ENCODE measurements around the gene NDUFS5.
"Not testable (repeated sequence)": the region's sequence is repeated elsewhere in the genome, so short reads cannot be mapped to it uniquely, and the experiment has no call there.

NDUFS5 gene

DNA sequence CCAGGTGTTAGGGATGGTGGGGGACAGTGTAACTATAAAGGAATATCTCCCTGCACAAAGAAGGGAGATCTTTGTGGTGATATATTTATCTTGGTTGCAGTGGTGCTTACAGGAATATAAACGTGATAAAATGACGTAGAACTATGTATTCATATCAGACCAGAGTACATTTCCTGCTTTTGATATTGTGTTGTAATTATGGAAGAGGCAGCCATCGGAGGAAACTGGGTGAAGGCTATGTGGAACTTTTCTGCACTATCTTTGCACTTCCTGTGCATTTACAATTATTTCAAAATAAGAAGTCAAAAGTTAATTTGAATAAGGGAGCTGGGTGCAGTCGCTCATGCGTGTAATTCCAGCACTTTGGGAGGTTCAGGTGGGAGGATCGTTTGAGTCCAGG, 37.6 kb downstream of the NDUFS5 start:
- no peak for DNase-seq (ENCODE audit: low spot score)

- DNase-seq (ENCODE audit: low spot score): no peak
These were observed 39.4 kb downstream of the NDUFS5 start for GRCh38 chr1:39065542-39065941.

- DNase-seq (ENCODE audit: low spot score): not testable (repeated sequence)
These were observed 42.1 kb downstream of the NDUFS5 start for GRCh38 chr1:39068227-39068626.

DNA sequence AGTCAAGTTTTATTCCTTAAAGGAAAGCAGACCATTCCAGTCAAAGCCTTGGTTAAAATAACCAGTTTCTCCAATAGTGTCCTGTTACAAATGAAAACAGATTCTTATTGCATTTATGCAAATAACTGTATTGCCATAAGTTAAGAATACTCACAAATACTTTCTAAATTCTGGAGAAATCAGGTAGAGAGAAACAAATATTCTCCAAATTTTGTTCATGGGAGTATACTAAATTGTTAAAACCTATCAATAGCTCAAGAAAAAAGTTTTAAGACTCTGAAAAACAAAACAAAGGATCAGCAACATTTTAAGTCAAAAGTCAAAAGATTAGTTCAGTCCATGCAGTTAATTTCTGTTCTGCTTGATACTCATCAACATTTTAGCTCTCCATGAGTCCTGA, 45.4 kb downstream of the NDUFS5 start:
- DNase-seq (ENCODE audit: low spot score): not testable (repeated sequence)

GRCh38 chr1:39076127-39076798, 50.1 kb downstream of the NDUFS5 start:
- DNase-seq (ENCODE audit: low spot score): peak; percentile 57

- no peak for DNase-seq (ENCODE audit: low spot score)
These were observed 50.6 kb downstream of the NDUFS5 start for GRCh38 chr1:39076799-39077148.

GRCh38 chr1:39080269-39080826, 54.2 kb downstream of the NDUFS5 start:
- no peak for DNase-seq (ENCODE audit: low spot score)

GRCh38 chr1:39080831-39081270, 54.7 kb downstream of the NDUFS5 start:
- DNase-seq (ENCODE audit: low spot score): no peak

- DNase-seq (ENCODE audit: low spot score): no peak
These were observed 55.3 kb downstream of the NDUFS5 start for GRCh38 chr1:39081271-39082009.

DNA sequence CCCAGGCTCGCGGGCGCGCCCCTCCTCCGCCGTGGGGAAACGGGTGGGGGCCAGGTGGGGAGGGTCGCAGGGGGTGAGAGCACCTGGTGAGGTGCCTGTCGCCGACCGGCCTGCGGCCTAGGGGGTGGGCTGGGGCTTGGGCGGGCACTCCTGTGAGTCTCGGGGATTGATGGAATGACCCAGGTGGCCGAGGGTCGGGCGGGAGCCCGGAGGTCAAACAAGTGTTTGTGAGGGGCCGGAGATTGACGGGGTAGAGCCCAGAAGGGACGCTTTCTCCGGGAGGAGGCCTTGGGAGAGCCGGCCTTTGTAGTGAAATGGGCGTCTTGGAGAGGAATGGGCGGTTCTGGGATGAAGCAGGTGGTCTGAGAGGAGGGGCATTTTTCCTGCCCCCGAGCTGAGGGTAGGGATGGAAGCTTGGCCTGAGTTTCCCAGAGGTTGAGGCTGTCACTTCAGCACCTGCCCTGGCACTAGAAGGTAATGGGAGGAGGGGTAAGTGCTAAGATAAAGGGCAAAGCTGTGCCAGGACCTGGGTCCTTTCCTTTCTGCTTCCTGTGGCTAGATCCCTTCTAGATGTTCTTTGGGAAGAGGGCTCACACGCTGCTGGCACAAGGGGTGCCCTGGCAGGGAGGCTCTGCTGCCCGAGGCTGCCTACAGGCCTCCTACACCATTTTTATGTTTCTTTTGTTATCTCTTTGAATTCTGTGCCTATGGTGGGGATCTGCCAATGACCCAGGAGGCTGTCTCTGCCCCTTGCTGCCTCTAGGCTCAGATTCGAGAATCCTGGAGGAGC, 56.1 kb downstream of the NDUFS5 start:
- DNase-seq (ENCODE audit: low spot score): no peak

GRCh38 chr1:39082811-39083576, 56.8 kb downstream of the NDUFS5 start:
- DNase-seq (ENCODE audit: low spot score): no peak

DNA sequence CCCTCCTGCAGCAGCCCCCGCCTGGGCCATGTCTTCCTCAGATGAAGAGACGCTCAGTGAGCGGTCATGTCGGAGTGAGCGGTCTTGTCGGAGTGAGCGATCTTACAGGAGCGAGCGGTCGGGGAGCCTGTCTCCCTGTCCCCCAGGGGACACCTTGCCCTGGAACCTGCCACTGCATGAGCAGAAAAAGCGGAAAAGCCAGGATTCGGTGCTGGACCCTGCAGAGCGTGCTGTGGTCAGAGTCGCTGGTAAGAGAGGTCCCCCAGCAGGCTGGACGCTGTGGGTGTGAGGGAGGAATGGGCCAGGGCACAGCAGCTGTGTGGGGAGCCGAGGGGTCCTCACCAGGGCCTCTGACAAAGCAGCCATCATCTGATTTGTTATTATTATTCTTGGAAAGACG, 58.0 kb downstream of the NDUFS5 start:
- no peak for DNase-seq (ENCODE audit: low spot score)

All from globus pallidus (tissue), 1 donor.